Measurements from ENCODE around the gene TMEM11.

The TMEM11 gene

GRCh38 chr17:21211825-21212479 lies 2.0 kb downstream of the TMEM11 start:
- no peaks in the 10 kb centered on the region for H3K27me3 ChIP-seq
- TF ChIP-seq CTCF (IDR thresholded peaks at IDR 0.05), result no peak
- no peaks in the 10 kb centered on the region for H3K9me3 ChIP-seq
- H3K4me3 ChIP-seq (ENCODE audit: low read depth in 1 of 2, low read length in 1 of 2), result no peak overlapping the region
- peaks cover 33% of the 10 kb centered on the region for H3K36me3 ChIP-seq
- peak overlapping the region; percentile 85 for H3K27ac ChIP-seq
- peaks cover 57 to 58% of the 10 kb centered on the region in 2 experiments for H3K4me1 ChIP-seq (ENCODE audit: control insufficient read depth in 1 of 2, insufficient read depth in 1 of 2, low read depth in 1 of 2, low read length in 1 of 2)

- H3K4me1 ChIP-seq (ENCODE audit: control insufficient read depth in 1 of 2, insufficient read depth in 1 of 2, low read depth in 1 of 2, low read length in 1 of 2), result peaks cover 49 to 51% of the 10 kb centered on the region in 2 experiments
- H3K27ac ChIP-seq, result peak overlapping the region; percentile 85
- no peaks in the 10 kb centered on the region for H3K27me3 ChIP-seq
- peak overlapping the region in 1 of 2 experiments; percentile 38 for H3K4me3 ChIP-seq (ENCODE audit: low read depth in 1 of 2, low read length in 1 of 2)
- no peaks in the 10 kb centered on the region for H3K9me3 ChIP-seq
- no peak for TF ChIP-seq CTCF (IDR thresholded peaks at IDR 0.05)
- peaks cover 33% of the 10 kb centered on the region for H3K36me3 ChIP-seq
These were observed 3.4 kb downstream of the TMEM11 start for GRCh38 chr17:21210411-21211076.

GRCh38 chr17:21209511-21210175 lies 4.3 kb downstream of the TMEM11 start:
- Histone ChIP-seq H3K4me3 (ENCODE audit: low read depth in 1 of 2, low read length in 1 of 2) (no peak overlapping the region), H3K27me3 (no peaks in the 10 kb centered on the region), H3K9me3 (no peaks in the 10 kb centered on the region), H3K4me1 (ENCODE audit: control insufficient read depth in 1 of 2, insufficient read depth in 1 of 2, low read depth in 1 of 2, low read length in 1 of 2) (peaks cover 41 to 42% of the 10 kb centered on the region in 2 experiments), H3K27ac (peak overlapping the region; percentile 85), H3K36me3 (peaks cover 40% of the 10 kb centered on the region)
- TF ChIP-seq CTCF (IDR thresholded peaks at IDR 0.05), result no peak

- TF ChIP-seq CTCF (IDR thresholded peaks at IDR 0.05), result no peak
- Histone ChIP-seq H3K27ac (no peak overlapping the region), H3K9me3 (no peaks in the 10 kb centered on the region), H3K27me3 (no peaks in the 10 kb centered on the region), H3K4me3 (ENCODE audit: low read depth in 1 of 2, low read length in 1 of 2) (no peak overlapping the region), H3K4me1 (ENCODE audit: control insufficient read depth in 1 of 2, insufficient read depth in 1 of 2, low read depth in 1 of 2, low read length in 1 of 2) (peaks cover 36 to 37% of the 10 kb centered on the region in 2 experiments), H3K36me3 (peaks cover 40% of the 10 kb centered on the region)
These were observed 5.6 kb downstream of the TMEM11 start for GRCh38 chr17:21208352-21208751.

GRCh38 chr17:21204935-21205334 lies 9.0 kb downstream of the TMEM11 start:
- H3K4me1 ChIP-seq (ENCODE audit: control insufficient read depth in 1 of 2, insufficient read depth in 1 of 2, low read depth in 1 of 2, low read length in 1 of 2), result peaks cover 7 to 12% of the 10 kb centered on the region in 2 experiments
- H3K27ac ChIP-seq, result peak overlapping the region; percentile 23
- no peak overlapping the region for H3K4me3 ChIP-seq (ENCODE audit: low read depth in 1 of 2, low read length in 1 of 2)
- TF ChIP-seq CTCF (IDR thresholded peaks at IDR 0.05), result no peak
- no peaks in the 10 kb centered on the region for H3K27me3 ChIP-seq
- H3K9me3 ChIP-seq, result no peaks in the 10 kb centered on the region
- peaks cover 47% of the 10 kb centered on the region for H3K36me3 ChIP-seq
